Measurements from ENCODE around the gene EIF1AD. TPM values are rescaled to one million over a fixed set of nuclear protein-coding genes. Genes with fewer than 3 reads are reported as not detected.
"Not testable (repeated sequence)": the region's sequence is repeated elsewhere in the genome, so short reads cannot be mapped to it uniquely, and the experiment has no call there.

EIF1AD gene
- total and polyA plus RNA-seq, 3 donors from 2014 or later: 42.5 to 46.5 (median 43.2) TPM

GRCh38 chr11:66026017-66026529 is 24.1 kb upstream of the EIF1AD start, which contains the start of gene CATSPER1:
CATSPER1 (minus strand) TSS chr11:66026479; CDS start chr11:66026379, 100 bp downstream.
- DNase-seq: no peak
- no peak within 1 kb of the TSS for H3K27ac ChIP-seq
- no peaks in the 10 kb centered on the region for H3K9me3 ChIP-seq
- TF ChIP-seq CTCF (IDR thresholded peaks at IDR 0.05) (no peak), POLR2A (IDR thresholded peaks at IDR 0.05) (no peak)
- intact Hi-C loops (cut with DNase I; ENCODE audit: low total_unique reads): no loop called here
- 88 to 91% methylated on average over 18 of the region's 18 CpGs for WGBS, 2 donors
- no peak within 1 kb of the TSS for H3K4me3 ChIP-seq
- no peaks in the 10 kb centered on the region for H3K27me3 ChIP-seq
- no peaks in the 10 kb centered on the region for H3K36me3 ChIP-seq (ENCODE audit: low read depth, missing control alignments)
- H3K4me1 ChIP-seq: peaks cover 6% of the 10 kb centered on the region

- H3K27ac ChIP-seq: not testable (repeated sequence)
These were observed 21.2 kb upstream of the EIF1AD start for GRCh38 chr11:66023186-66023440.

GRCh38 chr11:66022401-66023185 is 20.6 kb upstream of the EIF1AD start:
- H3K27ac ChIP-seq: no peak overlapping the region
- WGBS, 2 donors: 14 to 17% methylated on average over 28 to 46 of the region's 46 CpGs
- H3K27me3 ChIP-seq: no peaks in the 10 kb centered on the region
- peak; percentile 84 for DNase-seq
- H3K9me3 ChIP-seq: no peaks in the 10 kb centered on the region
- H3K4me3 ChIP-seq: peak overlapping the region; percentile 27
- intact Hi-C loops (cut with DNase I; ENCODE audit: low total_unique reads): no loop called here
- TF ChIP-seq POLR2A (IDR thresholded peaks at IDR 0.05) (no peak), CTCF (IDR thresholded peaks at IDR 0.05) (peak; percentile 74 to 95 (median 91))
- H3K36me3 ChIP-seq (ENCODE audit: low read depth, missing control alignments): no peaks in the 10 kb centered on the region
- H3K4me1 ChIP-seq: peaks cover 6% of the 10 kb centered on the region

More at GRCh38 chr11:66023186-66023440, 21.2 kb upstream of the EIF1AD start:
- intact Hi-C loops (cut with DNase I; ENCODE audit: low total_unique reads); DNase-seq; H3K4me3 ChIP-seq; H3K4me1 ChIP-seq; H3K9me3 ChIP-seq; H3K27me3 ChIP-seq; H3K36me3 ChIP-seq (ENCODE audit: low read depth, missing control alignments): not testable (repeated sequence)
- WGBS, 2 donors: 75 to 77% methylated on average over 5 of the region's 5 CpGs

GRCh38 chr11:66020618-66021357 is 18.8 kb upstream of the EIF1AD start:
- no peak for DNase-seq
- TF ChIP-seq POLR2A (IDR thresholded peaks at IDR 0.05): no peak
- no peak for TF ChIP-seq CTCF (IDR thresholded peaks at IDR 0.05)
- intact Hi-C loops (cut with DNase I; ENCODE audit: low total_unique reads): no loop called here
- Histone ChIP-seq H3K4me1 (peaks cover 6% of the 10 kb centered on the region), H3K27me3 (no peaks in the 10 kb centered on the region), H3K36me3 (ENCODE audit: low read depth, missing control alignments) (no peaks in the 10 kb centered on the region), H3K27ac (no peak overlapping the region), H3K9me3 (no peaks in the 10 kb centered on the region), H3K4me3 (no peak overlapping the region)
- 87 to 92% methylated on average over 18 to 25 of the region's 25 CpGs for WGBS, 2 donors

- intact Hi-C loops (cut with DNase I; ENCODE audit: low total_unique reads): no loop called here
- no peak overlapping the region for H3K4me3 ChIP-seq
- H3K27ac ChIP-seq: no peak overlapping the region
- no peaks in the 10 kb centered on the region for H3K27me3 ChIP-seq
- H3K9me3 ChIP-seq: no peaks in the 10 kb centered on the region
- no peaks in the 10 kb centered on the region for H3K36me3 ChIP-seq (ENCODE audit: low read depth, missing control alignments)
- H3K4me1 ChIP-seq: peaks cover 6% of the 10 kb centered on the region
- 57 to 67% methylated on average over 8 of the region's 8 CpGs for WGBS, 2 donors
- DNase-seq: no peak
- TF ChIP-seq CTCF (IDR thresholded peaks at IDR 0.05): no peak
- TF ChIP-seq POLR2A (IDR thresholded peaks at IDR 0.05): no peak
These were observed 18.3 kb upstream of the EIF1AD start for GRCh38 chr11:66020212-66020611.
